ENCODE data around the gene AGXT2.

AGXT2 gene

DNA sequence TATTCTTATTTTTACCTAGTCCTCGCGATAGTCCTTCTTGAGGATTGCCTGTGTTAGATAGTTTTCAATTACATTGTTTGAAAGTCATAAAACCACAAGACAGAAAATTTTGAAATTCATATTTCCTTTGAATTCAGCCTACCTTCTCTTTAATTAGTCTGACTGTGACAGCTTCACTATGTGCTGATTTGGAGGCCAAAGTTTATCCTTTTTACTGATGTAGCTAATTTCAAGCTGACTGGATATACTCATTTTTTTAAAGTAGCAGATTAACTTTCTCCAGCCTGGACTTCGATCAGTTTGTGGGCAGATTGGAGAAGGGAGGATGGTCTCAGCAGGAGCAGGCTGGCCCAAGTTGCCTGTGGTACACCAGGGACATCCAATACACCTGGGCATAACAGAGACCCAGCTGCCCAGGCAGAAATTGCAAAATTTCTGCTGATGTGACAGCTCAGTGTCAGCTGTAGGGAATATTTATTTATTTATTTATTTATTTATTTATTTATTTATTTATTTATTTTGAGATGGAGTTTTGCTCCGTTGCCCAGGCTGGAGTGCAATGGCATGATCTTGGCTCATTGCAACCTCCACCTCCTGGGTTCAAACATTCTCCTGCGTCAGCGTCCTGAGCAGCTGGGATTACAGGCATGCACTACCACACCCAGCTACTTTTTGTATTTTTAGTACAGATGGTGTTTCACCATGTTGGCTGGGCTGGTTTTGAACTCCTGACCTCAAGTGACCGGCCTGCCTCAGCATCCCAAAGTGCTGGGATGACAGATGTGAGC, 24.2 kb downstream of the AGXT2 start:
- no peaks in the 10 kb centered on the region for H3K9me3 ChIP-seq
- TF ChIP-seq, protein P1, sequence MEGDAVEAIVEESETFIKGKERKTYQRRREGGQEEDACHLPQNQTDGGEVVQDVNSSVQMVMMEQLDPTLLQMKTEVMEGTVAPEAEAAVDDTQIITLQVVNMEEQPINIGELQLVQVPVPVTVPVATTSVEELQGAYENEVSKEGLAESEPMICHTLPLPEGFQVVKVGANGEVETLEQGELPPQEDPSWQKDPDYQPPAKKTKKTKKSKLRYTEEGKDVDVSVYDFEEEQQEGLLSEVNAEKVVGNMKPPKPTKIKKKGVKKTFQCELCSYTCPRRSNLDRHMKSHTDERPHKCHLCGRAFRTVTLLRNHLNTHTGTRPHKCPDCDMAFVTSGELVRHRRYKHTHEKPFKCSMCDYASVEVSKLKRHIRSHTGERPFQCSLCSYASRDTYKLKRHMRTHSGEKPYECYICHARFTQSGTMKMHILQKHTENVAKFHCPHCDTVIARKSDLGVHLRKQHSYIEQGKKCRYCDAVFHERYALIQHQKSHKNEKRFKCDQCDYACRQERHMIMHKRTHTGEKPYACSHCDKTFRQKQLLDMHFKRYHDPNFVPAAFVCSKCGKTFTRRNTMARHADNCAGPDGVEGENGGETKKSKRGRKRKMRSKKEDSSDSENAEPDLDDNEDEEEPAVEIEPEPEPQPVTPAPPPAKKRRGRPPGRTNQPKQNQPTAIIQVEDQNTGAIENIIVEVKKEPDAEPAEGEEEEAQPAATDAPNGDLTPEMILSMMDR (IDR thresholded peaks at IDR 0.05; ENCODE audit: low read depth, low read length), result no peak

DNA sequence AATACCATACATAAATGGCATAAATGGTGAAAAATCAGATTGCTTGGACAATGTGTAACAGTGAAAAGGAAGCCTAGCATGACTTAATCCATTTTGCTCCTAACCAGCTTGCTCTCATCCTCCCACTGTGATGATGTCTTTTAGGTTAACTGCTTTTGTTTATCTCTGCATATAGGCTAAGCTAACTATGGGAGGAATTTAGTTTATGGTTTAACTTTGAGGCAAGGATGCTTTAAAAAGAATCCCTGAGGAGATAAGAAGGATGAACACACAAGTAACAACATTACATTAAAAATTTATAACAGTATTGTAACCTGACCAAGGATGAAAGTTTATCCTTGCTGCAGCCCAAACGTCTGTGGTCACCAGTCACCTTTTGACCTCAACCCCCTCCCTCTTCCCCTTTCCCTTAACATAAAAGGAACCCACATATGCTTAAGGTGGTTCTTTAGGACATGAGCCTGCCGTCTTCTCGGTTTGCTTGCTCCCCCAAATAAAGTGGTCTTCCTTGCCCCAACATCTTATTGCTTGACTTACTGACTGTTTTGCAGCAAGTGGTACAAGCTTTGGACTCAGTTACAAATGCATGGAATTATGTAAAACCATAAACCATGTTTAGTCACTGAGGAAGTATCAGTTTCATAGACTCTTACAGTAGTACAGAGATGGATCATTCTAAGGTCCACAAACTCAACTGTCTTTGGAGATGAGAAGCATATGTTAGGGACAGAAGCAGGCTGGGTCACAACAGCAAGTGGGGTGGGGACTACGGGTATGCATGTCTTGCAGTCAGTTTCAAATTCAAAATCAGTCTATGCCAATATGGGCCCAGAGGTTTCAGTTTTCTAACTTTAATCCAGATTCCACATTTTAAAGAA, 31.3 kb downstream of the AGXT2 start:
- Histone ChIP-seq H3K36me3 (no peaks in the 10 kb centered on the region), H3K27me3 (no peaks in the 10 kb centered on the region), H3K4me1 (no peaks in the 10 kb centered on the region), H3K9me3 (no peaks in the 10 kb centered on the region), H3K4me3 (ENCODE audit: low read depth, low read length) (no peak overlapping the region)
- no peak for DNase-seq
- TF ChIP-seq, protein P1 (IDR thresholded peaks at IDR 0.05; ENCODE audit: low read depth, low read length), result no peak

More for the DNA sequence above, 24.2 kb downstream of the AGXT2 start:
- Histone ChIP-seq H3K27me3 (peaks cover 4% of the 10 kb centered on the region; the same call in 1 of the 2 replicates), H3K36me3 (no peaks in the 10 kb centered on the region), H3K4me1 (no peaks in the 10 kb centered on the region), H3K4me3 (ENCODE audit: low read depth, low read length) (no peak overlapping the region)
- no peak for DNase-seq

DNA sequence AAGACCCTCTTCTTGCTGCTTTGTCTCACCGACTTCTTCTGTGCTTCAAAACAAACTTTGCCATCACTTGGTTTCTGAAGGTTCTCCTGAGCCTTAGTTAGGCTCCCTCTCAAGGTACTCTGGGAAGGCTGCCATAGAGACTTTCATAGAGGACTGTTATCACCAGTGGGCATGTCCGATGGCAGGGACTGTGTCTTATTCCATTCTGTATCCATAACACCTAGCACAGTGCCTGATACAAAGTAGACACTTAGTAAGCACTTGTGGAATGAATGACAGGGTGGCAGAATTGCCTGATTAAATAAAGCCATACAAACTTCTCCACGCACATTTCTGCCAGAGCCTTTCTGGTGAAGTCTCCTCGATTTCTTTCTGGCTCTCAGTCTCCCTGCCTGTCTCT, 32.7 kb downstream of the AGXT2 start:
- Histone ChIP-seq H3K36me3 (no peaks in the 10 kb centered on the region), H3K27me3 (no peaks in the 10 kb centered on the region), H3K4me3 (ENCODE audit: low read depth, low read length) (no peak overlapping the region), H3K4me1 (no peaks in the 10 kb centered on the region), H3K9me3 (no peaks in the 10 kb centered on the region)
- TF ChIP-seq, protein P1 (IDR thresholded peaks at IDR 0.05; ENCODE audit: low read depth, low read length), result no peak
- no peak for DNase-seq

DNA sequence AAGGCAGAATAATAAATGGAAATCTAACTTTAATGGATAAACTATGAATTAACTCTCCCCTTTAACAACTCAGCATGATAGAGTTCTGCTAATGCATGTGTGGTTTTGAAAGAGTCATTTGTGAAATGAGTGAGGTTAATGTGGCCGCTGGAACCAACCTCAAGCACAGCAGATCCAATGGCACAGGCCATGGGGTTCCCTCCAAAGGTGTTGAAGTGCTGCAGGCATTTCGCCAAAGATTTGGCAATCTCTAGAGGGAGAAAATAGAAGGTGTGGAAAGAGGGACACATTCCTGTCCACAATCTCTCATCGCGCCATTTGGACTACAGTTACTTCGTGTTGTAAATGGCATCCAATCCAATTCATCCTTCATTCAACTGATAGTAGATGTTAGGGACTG, 35.0 kb downstream of the AGXT2 start:
- no peak overlapping the region for H3K4me3 ChIP-seq (ENCODE audit: low read depth, low read length)
- no peak for DNase-seq
- H3K36me3 ChIP-seq, result no peaks in the 10 kb centered on the region
- H3K9me3 ChIP-seq, result no peaks in the 10 kb centered on the region
- TF ChIP-seq, protein P1 (IDR thresholded peaks at IDR 0.05; ENCODE audit: low read depth, low read length), result no peak
- no peaks in the 10 kb centered on the region for H3K4me1 ChIP-seq
- H3K27me3 ChIP-seq, result no peaks in the 10 kb centered on the region

DNA sequence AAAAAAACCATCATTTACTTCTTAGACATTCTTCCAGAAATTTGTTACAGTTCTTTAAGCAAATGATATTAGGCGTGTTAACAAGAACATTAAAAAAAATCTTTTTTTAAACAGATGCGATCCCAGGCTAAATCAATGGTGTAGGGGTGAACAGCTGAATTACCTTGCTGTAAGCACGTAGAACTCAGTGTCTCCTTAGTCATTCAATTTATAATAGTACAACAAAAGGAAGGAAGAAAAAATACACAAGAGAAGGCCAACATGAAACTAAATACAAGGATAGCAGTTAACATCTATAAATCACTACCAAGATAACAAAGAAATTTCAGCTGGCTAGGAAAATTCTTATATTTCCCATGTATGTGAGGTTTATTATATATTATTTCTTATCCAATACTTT, 35.4 kb downstream of the AGXT2 start:
- TF ChIP-seq, protein P1 (IDR thresholded peaks at IDR 0.05; ENCODE audit: low read depth, low read length), result no peak
- H3K9me3 ChIP-seq, result no peaks in the 10 kb centered on the region
- DNase-seq, result no peak
- H3K4me3 ChIP-seq (ENCODE audit: low read depth, low read length), result no peak overlapping the region
- H3K4me1 ChIP-seq, result no peaks in the 10 kb centered on the region
- no peaks in the 10 kb centered on the region for H3K36me3 ChIP-seq
- no peaks in the 10 kb centered on the region for H3K27me3 ChIP-seq

All from BE2C (cell line).